ENCODE measurements around the gene ZFP92.
A peak's percentile ranks its signal among the peaks of the same experiment; 100 is the strongest.

ZFP92 gene

GRCh38 chrX:153409414-153410101 is 1.7 kb upstream of the ZFP92 start:
- no peak for DNase-seq

- DNase-seq = no peak
These were observed 899 bp upstream of the ZFP92 start for GRCh38 chrX:153410373-153410772.

- DNase-seq = peak in 1 of 2 experiments; percentile 25
These were observed 401 bp upstream of the ZFP92 start for GRCh38 chrX:153410888-153411254.

- no peak for DNase-seq
These were observed 809 bp downstream of the ZFP92 start for GRCh38 chrX:153411988-153412574.

- no peak for DNase-seq
These were observed 1.8 kb downstream of the ZFP92 start for GRCh38 chrX:153412746-153413720.

- no peak for DNase-seq
These were observed 2.5 kb downstream of the ZFP92 start for GRCh38 chrX:153413731-153414130.

GRCh38 chrX:153414856-153415510 is 3.7 kb downstream of the ZFP92 start:
- no peak for DNase-seq

GRCh38 chrX:153416781-153417450 is 5.6 kb downstream of the ZFP92 start:
- no peak for DNase-seq

- DNase-seq = no peak
These were observed 6.4 kb downstream of the ZFP92 start for GRCh38 chrX:153417637-153418036.

- no peak for DNase-seq
These were observed 9.8 kb downstream of the ZFP92 start for GRCh38 chrX:153420851-153421599.

- DNase-seq = no peak
These were observed 10.6 kb downstream of the ZFP92 start for GRCh38 chrX:153421856-153422255.

- no peak for DNase-seq
These were observed 12.4 kb downstream of the ZFP92 start for GRCh38 chrX:153423652-153424051.

- DNase-seq = no peak
These were observed 14.9 kb downstream of the ZFP92 start for GRCh38 chrX:153426204-153426603.

- DNase-seq = no peak
These were observed 19.5 kb downstream of the ZFP92 start for GRCh38 chrX:153430796-153431195.

- DNase-seq = no peak
These were observed 21.9 kb downstream of the ZFP92 start for GRCh38 chrX:153433161-153433680.

GRCh38 chrX:153433781-153434285 is 22.6 kb downstream of the ZFP92 start:
- no peak for DNase-seq

GRCh38 chrX:153434801-153435200 is 23.5 kb downstream of the ZFP92 start:
- DNase-seq = no peak

GRCh38 chrX:153435845-153436244 is 24.6 kb downstream of the ZFP92 start:
- DNase-seq = no peak

- DNase-seq = no peak
These were observed 27.3 kb downstream of the ZFP92 start for GRCh38 chrX:153438532-153438931.

GRCh38 chrX:153439977-153440376 is 28.7 kb downstream of the ZFP92 start:
- no peak for DNase-seq

GRCh38 chrX:153440556-153441135 is 29.4 kb downstream of the ZFP92 start:
- no peak for DNase-seq
